PFSK-1 (cell line): ENCODE measurements around the gene PPIA.

ENCODE experiments used
- FOXP2 ChIP-seq: optimal IDR thresholded peaks from 2 replicates; pipeline ENCODE3; 2011; ENCODE audit warnings: borderline replicate concordance, control low read depth, inconsistent platforms; ENCODE audit not compliant: insufficient read depth; ENCODE audit errors: extremely low read length, extremely low read depth
- POLR2AphosphoS5 ChIP-seq: IDR thresholded peaks from 2 replicates; pipeline ENCODE4 v1.6.1; 2012; ENCODE audit warnings: low read depth, mild to moderate bottlenecking, control low read depth, low read length, moderate library complexity
- SIN3A ChIP-seq: IDR thresholded peaks from 2 replicates; pipeline ENCODE4 v1.6.1; 2012; ENCODE audit warnings: mild to moderate bottlenecking, low read length, moderate library complexity, borderline replicate concordance; ENCODE audit not compliant: insufficient read depth

GRCh38 chr7:44789990-44790389, 6.5 kb upstream of the PPIA start:
- no peak for TF ChIP-seq POLR2AphosphoS5
- no peak for TF ChIP-seq SIN3A
- no peak for TF ChIP-seq FOXP2
